ENCODE results near the gene TSPOAP1.

The TSPOAP1 gene

GRCh38 chr17:58336456-58337209, 8.0 kb upstream of the TSPOAP1 start:
- TF ChIP-seq, protein P1, sequence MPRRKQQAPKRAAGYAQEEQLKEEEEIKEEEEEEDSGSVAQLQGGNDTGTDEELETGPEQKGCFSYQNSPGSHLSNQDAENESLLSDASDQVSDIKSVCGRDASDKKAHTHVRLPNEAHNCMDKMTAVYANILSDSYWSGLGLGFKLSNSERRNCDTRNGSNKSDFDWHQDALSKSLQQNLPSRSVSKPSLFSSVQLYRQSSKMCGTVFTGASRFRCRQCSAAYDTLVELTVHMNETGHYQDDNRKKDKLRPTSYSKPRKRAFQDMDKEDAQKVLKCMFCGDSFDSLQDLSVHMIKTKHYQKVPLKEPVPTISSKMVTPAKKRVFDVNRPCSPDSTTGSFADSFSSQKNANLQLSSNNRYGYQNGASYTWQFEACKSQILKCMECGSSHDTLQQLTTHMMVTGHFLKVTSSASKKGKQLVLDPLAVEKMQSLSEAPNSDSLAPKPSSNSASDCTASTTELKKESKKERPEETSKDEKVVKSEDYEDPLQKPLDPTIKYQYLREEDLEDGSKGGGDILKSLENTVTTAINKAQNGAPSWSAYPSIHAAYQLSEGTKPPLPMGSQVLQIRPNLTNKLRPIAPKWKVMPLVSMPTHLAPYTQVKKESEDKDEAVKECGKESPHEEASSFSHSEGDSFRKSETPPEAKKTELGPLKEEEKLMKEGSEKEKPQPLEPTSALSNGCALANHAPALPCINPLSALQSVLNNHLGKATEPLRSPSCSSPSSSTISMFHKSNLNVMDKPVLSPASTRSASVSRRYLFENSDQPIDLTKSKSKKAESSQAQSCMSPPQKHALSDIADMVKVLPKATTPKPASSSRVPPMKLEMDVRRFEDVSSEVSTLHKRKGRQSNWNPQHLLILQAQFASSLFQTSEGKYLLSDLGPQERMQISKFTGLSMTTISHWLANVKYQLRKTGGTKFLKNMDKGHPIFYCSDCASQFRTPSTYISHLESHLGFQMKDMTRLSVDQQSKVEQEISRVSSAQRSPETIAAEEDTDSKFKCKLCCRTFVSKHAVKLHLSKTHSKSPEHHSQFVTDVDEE (CRISPR knock-in tag; IDR thresholded peaks at IDR 0.05), result no peak
- TF ChIP-seq PPARA (CRISPR knock-in tag; IDR thresholded peaks at IDR 0.05; ENCODE audit: borderline replicate concordance), result no peak
- TF ChIP-seq CSDC2 (CRISPR knock-in tag; IDR thresholded peaks at IDR 0.05), result no peak
- no peak for TF ChIP-seq GLIS3 (CRISPR knock-in tag; IDR thresholded peaks at IDR 0.05)
- TF ChIP-seq SNAI2 (CRISPR knock-in tag; IDR thresholded peaks at IDR 0.05), result no peak
- TF ChIP-seq ZNF8 (CRISPR knock-in tag; IDR thresholded peaks at IDR 0.05), result no peak
- no peak for TF ChIP-seq ZFP30 (CRISPR knock-in tag; IDR thresholded peaks at IDR 0.05)
- TF ChIP-seq ESRRG (CRISPR knock-in tag; IDR thresholded peaks at IDR 0.05), result no peak
- no peak for TF ChIP-seq TOX (CRISPR knock-in tag; IDR thresholded peaks at IDR 0.05; ENCODE audit: borderline replicate concordance)
- TF ChIP-seq, protein P2, sequence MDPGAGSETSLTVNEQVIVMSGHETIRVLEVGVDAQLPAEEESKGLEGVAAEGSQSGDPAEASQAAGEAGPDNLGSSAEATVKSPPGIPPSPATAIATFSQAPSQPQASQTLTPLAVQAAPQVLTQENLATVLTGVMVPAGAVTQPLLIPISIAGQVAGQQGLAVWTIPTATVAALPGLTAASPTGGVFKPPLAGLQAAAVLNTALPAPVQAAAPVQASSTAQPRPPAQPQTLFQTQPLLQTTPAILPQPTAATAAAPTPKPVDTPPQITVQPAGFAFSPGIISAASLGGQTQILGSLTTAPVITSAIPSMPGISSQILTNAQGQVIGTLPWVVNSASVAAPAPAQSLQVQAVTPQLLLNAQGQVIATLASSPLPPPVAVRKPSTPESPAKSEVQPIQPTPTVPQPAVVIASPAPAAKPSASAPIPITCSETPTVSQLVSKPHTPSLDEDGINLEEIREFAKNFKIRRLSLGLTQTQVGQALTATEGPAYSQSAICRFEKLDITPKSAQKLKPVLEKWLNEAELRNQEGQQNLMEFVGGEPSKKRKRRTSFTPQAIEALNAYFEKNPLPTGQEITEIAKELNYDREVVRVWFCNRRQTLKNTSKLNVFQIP (CRISPR knock-in tag; IDR thresholded peaks at IDR 0.05; ENCODE audit: borderline replicate concordance, low read depth), result no peak
- no peak for TF ChIP-seq ZNF565 (CRISPR knock-in tag; conservative IDR thresholded peaks at IDR 0.05; ENCODE audit: low read depth)
- no peak for TF ChIP-seq PATZ1 (CRISPR knock-in tag; IDR thresholded peaks at IDR 0.05; ENCODE audit: borderline replicate concordance)
- no peak for ATAC-seq

GRCh38 chr17:58335779-58336455, 7.3 kb upstream of the TSPOAP1 start:
- TF ChIP-seq CSDC2 (CRISPR knock-in tag; IDR thresholded peaks at IDR 0.05) (no peak), SNAI2 (CRISPR knock-in tag; IDR thresholded peaks at IDR 0.05) (no peak), PPARA (CRISPR knock-in tag; IDR thresholded peaks at IDR 0.05; ENCODE audit: borderline replicate concordance) (no peak), BACH2 (CRISPR knock-in tag; IDR thresholded peaks at IDR 0.05; ENCODE audit: borderline replicate concordance) (no peak), ZNF565 (CRISPR knock-in tag; conservative IDR thresholded peaks at IDR 0.05; ENCODE audit: low read depth) (no peak), ZFP30 (CRISPR knock-in tag; IDR thresholded peaks at IDR 0.05) (no peak), ESRRG (CRISPR knock-in tag; IDR thresholded peaks at IDR 0.05) (no peak), GLIS3 (CRISPR knock-in tag; IDR thresholded peaks at IDR 0.05) (no peak), ARNTL (CRISPR knock-in tag; IDR thresholded peaks at IDR 0.05; ENCODE audit: borderline replicate concordance, low read depth) (no peak), OSR1 (CRISPR knock-in tag; IDR thresholded peaks at IDR 0.05) (no peak), RARB (CRISPR knock-in tag; IDR thresholded peaks at IDR 0.05) (no peak), CREB5 (CRISPR knock-in tag; IDR thresholded peaks at IDR 0.05; ENCODE audit: low read depth) (no peak)
- ATAC-seq, result no peak

DNA sequence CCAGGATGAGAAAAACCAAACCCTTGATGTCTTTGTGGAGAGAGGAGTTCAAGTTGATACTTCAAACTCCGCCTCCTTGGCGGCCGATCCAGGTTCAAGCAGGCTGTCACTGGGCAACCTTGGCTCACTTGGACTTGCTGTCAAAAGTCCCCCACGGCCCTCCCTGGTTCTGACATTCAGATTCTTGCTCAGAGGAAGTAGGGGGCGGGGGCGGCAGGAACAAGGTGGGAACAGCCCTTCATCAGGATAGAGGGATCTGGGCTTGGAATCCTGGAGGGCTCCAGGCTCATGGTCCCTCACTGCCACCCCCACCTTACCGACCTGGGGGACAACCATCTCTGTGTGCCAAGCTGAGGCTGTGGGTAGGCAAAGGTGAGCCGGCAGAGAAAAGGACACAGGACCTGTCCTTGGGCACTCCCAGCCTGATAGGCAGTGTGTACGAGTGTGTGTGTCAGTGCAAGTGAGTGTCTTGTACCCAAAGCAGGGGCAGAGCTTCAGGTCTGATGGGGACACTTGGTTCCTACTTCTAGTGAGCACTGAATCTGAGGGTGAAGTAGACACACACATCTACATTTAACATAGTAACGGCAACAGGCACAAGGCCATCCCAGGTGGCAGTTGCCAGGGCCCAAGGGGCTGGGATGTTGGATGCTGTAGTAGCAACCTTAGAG, 6.6 kb upstream of the TSPOAP1 start:
- ATAC-seq, result no peak
- TF ChIP-seq ARNTL (CRISPR knock-in tag; IDR thresholded peaks at IDR 0.05; ENCODE audit: borderline replicate concordance, low read depth) (no peak), PPARA (CRISPR knock-in tag; IDR thresholded peaks at IDR 0.05; ENCODE audit: borderline replicate concordance) (no peak), ZFP30 (CRISPR knock-in tag; IDR thresholded peaks at IDR 0.05) (no peak), ZNF70 (CRISPR knock-in tag; IDR thresholded peaks at IDR 0.05) (no peak), GLIS3 (CRISPR knock-in tag; IDR thresholded peaks at IDR 0.05) (no peak)
